Skeletal muscle satellite cell (primary cell): ENCODE results near the gene MTHFS. TPM values are rescaled to one million over a fixed set of nuclear protein-coding genes. Genes with fewer than 3 reads are reported as not detected.

Experiments used
- H3K27me3 ChIP-seq: 2 replicates; pipeline ENCODE4 v1.7.0; 2013; ENCODE audit warnings: low read length; ENCODE audit not compliant: control insufficient read depth, insufficient read depth
- H3K36me3 ChIP-seq: 2 replicates; pipeline ENCODE4 v1.7.0; 2013; ENCODE audit warnings: mild to moderate bottlenecking, control low read depth, low read length; ENCODE audit not compliant: insufficient read depth
- H3K4me1 ChIP-seq: 2 replicates; pipeline ENCODE4 v1.7.0; 2013; ENCODE audit warnings: low read length; ENCODE audit not compliant: control insufficient read depth, insufficient read depth
- H3K4me2 ChIP-seq: 2 replicates; pipeline ENCODE4 v1.7.0; 2013; ENCODE audit warnings: mild to moderate bottlenecking, low read length
- H3K4me3 ChIP-seq: 2 replicates; pipeline ENCODE4 v1.7.0; 2013; ENCODE audit warnings: low read length
- H3K9ac ChIP-seq: 2 replicates; pipeline ENCODE4 v1.7.0; 2013; ENCODE audit warnings: mild to moderate bottlenecking, low read depth, low read length, moderate library complexity
- H3K9me3 ChIP-seq: replicated peaks from 2 replicates; pipeline ENCODE4 v1.7.0; 2013; ENCODE audit warnings: mild to moderate bottlenecking, control low read depth, low read length
- small RNA-seq: library from RNA; depleted of rRNA; stranded (forward); fragments of <200 nt; gene quantifications from one replicate; pipeline ENCODE3, GENCODE V24; 2012

Gene MTHFS

GRCh38 chr15:79798311-79798710, 98.5 kb downstream of the MTHFS start:
- Histone ChIP-seq H3K4me1 (no peaks in the 10 kb centered on the region), H3K4me2 (no peak overlapping the region), H3K9ac (no peak overlapping the region), H3K36me3 (no peaks in the 10 kb centered on the region), H3K27me3 (no peaks in the 10 kb centered on the region), H3K4me3 (no peak overlapping the region), H3K9me3 (no peaks in the 10 kb centered on the region)

Small RNA genes within 50 kb of the gene (small RNA-seq; reads per million reads assigned to genes)
- gene RNU6-667P: not detected
